HG03064 (cell line): ENCODE measurements around the gene PROZ.
A peak's percentile ranks its signal among the peaks of the same experiment; 100 is the strongest.

ENCODE experiments used
- ATAC-seq: cut with Tn5 transposase; IDR thresholded peaks from one replicate; pipeline ENCODE4 v1.9.1; 2021; ENCODE audit warnings: low read depth; ENCODE audit not compliant: unreplicated experiment

PROZ gene

DNA sequence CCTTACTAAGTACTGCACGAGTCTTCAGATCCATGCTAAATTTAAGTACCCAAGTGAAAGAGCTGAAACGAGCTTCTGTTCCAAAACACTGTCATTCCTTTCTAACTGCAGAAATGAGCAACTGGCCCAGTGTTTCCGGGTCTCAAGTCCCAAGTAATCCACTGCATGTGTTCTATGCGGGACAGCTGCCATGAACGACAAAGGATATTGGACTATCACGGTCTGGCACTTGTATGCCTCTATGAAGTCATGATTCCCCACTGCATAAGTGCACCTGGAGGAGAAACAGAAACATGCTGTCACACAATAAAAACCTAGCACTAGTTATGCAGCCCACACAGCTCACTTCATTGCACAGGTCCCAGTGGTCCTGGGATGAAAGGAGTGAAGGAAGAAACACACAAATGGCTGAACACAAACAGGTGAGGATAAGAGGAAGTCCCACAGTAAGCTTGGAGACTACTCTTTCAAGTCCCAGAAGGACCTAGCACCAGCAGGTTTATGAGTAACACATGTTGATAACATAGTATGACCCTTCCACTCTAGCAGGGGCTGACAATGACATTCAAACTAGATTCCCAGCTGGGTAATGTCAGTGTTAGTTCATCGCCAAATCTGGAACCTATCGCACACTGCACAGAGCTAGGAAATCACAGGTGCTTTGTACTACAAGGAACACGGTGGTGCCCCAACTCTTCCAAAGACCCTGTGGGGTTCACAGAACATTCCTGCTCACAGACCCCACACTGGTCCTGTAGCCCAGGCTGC is 38.7 kb downstream of the PROZ start:
- no peak for ATAC-seq

DNA sequence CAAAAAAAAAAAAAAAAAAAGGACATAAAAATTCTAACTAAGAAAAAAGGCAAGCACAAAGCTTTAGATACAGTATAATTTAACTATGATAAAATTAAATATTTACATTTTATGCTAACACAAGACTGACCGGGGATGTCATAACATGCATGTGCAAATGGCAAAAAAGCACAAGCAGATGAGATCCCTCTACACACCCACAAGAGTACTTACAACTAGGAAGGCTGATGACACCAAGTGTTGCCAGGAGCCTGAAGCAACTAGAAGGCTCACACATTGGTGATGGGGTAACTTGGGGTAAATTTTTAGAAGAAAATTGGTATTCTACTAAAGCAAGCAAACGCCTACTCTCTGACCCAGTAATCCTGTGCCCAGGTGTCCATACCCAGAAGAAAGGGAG is 43.4 kb downstream of the PROZ start:
- no peak for ATAC-seq

DNA sequence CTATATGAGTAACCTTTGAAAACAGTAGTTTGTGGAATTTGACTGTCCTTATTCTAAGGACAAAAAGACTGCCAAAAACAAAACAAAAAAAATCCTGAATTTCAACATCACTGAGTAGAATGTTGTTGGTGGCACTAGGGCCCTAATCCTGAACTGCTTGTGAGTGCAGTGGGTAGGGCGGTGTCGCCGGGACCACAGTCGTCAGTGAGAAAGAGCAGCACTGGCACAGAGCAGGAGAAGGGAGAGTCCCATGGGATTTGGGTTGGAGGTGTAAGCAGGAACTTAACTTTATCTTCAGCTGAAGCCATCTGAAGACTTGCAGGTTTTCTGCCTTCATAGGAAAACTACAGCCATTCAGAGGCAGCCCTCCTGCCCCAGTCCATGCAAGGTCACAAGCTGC is 44.5 kb downstream of the PROZ start:
- no peak for ATAC-seq

DNA sequence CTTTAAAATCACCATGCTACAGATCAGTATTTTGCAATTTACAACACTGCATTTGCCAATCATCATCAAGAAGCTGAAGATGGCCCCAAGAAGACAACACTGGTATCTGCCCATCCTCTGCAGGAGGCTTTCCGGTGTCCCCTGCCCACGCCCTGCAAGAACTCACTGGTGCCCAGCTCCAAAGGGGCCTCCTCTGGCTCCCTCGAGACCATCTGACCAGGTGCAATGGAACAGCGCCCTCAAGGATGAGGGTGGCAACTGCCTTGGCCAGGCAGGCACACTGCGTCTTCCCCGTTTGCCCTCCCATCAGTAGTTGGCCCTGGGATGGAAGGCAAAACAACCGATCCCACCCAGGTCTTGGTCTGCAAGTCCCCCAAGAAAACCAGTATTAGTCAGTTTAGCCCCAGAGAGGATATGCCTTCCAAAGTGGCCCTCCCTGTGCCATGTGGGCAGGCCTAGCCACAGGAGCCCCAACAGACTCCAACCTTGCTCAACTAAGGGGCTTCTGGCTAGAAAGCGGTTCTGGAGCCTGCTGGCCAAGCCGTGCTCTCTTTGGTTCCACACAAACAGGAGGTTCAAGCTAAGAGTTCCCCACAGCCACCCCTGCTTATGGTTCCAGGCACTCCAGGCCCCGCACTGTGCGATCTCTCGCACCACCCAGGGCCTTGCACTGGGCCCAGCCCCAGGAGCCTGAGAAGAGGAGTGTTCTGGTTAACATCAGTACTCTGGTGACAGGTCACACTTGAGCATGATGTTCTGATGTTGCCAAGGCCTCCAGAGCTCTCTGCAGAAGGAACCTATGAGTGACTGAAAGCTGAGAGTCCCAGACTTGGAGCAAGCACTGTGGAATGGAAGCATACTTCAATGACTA is 45.3 kb downstream of the PROZ start:
- ATAC-seq, result no peak

DNA sequence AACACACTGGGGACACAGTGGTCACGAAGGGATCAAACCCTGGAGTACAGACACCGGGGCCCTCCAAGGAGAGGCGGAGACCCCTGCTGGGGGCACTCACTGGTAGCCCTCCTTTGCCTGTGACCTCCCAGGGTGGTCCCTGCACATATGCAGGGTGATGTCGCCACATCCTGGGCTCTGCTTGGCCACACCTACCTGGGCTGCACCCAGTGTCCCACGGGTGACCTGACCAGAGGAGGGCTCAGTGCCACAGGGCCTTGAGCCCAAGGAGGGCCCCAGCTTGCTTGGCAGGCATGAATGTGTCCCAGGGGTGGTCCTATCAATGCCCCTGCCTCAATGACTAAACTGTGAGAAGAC is 45.9 kb downstream of the PROZ start:
- no peak for ATAC-seq

DNA sequence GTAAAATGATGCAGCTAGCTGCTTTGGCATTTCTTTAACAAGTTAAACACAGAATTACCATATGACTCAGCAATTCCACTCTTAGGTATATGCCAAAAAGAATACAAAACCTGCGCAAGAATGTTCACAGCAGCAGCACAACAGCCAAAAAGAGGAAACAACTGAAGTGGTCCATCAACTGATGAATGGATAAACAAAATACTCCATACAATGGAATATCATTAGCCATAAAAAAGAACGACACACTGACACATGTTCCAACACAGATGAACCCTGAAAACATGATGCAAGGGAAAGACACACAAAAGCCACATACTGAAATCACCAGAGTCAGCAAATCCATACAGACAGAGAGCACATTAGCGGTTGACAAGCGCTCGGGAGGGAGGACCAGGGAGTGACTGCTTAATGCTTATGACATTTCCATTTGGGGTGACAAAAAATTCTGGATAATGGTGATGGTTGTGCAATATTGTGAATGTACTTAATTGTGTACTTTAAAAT is 47.0 kb downstream of the PROZ start:
- ATAC-seq, result no peak

DNA sequence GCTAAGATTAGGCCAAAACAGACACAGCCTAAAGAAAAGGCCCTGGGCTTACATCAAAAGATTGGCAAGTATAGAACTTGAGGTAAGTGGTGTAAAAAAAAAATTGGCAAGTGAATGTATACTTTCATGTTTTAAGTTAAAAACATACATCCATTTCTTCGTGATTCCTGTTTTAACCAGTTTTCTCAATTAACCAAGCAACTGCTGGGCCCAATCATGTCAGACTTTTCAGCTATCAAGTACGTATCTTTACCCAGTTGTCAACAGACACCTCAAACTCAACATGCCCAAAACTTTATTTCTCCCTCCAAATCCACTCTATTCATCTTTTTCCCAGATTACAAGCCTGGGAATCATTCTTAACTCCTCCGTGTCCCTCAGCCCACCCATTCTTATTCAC is 49.0 kb downstream of the PROZ start:
- ATAC-seq, result no peak

DNA sequence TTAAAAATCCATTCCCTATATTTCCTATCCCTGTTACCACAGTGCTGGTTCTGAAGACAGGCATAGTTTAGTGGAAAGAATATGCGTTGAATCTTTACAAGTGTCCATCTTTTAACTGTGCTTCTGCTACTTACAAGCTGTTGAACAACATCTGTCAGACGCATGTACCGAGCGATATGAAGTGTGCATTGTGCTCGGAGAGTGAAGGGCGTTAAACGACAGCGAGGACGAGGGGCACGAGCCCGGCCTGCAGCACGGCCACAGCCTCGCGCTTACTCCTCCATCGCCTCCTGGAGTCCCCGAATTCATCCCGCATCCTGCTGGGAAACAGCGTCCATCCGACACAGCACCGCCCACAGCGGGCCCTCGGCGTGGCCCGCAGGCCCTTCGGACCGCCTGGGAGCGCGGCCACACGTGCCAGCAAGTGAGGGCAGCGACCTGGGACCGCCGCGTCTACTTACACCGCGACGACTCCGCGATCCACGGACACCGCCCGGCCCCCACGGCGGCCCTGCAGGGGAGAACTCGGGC is 49.5 kb downstream of the PROZ start:
- peak; percentile 11 for ATAC-seq

DNA sequence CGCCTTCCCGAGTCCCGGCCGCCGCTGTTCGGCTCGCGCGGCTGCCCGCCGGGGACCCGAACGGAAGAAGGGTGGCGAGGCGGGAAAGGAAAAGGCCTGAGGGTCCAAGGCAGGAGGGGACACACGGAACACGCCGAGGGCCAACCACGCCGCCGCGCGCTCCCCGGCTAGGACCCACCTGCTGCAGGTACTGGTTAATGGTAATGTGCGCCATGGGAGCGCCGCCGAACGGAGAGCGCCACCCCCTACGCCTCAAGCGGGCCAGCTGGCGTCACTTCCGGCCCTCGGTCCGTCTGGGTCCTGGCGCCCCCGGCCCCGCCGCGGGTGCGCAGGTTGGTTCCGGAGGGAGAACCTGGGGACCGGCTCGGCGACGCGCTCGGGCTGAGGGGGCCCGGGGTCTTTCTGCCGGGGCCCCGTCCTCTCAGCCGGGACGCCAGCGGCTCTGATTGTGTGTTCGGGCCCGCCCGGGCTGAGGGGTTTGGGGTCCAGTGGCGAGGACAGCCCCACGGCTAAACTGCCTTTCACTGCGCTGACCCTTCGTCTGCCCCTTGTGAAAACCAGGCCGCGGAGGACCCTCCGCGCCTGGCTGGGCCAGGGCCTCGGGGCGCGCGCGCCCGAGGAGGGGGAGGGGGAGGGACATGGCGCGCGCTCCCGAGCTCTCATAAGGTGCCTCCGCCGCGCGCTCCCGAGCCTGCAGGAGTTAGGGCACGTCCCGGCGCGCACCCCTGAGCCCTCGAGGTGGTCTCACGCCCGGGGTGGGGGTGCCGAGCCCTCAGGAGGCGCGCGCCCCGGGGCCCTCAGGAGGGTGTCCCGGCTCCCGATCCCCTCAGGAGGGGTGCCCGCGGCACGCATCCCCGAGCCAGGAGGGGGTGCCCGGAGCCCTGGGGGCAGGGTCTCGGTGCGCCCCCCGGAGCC is 50.2 kb downstream of the PROZ start, which contains the start of gene PCID2:
Gene PCID2, minus strand, starts transcription at position 249 of the 915 bp plus-strand sequence. Its CDS starts 35 bp downstream, at position 214.
- ATAC-seq, result peak; percentile 61

DNA sequence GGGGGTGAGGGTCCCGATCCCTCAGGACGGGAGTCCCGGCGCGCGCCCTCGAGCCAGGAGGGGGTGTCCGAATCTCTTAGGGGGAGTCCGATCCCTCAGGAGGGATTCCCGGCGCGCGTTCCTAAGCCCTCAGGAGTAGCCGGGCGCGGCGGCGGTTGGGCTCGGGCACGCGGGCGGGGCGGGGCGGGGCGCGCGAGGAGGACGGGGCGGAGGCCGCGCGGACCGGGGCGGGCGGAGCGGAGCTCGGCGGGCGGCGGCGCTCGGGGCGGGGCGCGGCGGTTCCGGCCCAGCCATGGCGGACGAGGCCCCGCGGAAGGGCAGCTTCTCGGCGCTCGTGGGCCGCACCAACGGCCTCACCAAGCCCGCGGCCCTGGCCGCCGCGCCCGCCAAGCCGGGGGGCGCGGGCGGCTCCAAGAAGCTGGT is 50.9 kb downstream of the PROZ start, which contains the start of gene CUL4A:
Gene CUL4A, plus strand, starts transcription at position 278 of the 423 bp plus-strand sequence. Its CDS starts 15 bp downstream, at position 293.
- peak; percentile 42 for ATAC-seq

DNA sequence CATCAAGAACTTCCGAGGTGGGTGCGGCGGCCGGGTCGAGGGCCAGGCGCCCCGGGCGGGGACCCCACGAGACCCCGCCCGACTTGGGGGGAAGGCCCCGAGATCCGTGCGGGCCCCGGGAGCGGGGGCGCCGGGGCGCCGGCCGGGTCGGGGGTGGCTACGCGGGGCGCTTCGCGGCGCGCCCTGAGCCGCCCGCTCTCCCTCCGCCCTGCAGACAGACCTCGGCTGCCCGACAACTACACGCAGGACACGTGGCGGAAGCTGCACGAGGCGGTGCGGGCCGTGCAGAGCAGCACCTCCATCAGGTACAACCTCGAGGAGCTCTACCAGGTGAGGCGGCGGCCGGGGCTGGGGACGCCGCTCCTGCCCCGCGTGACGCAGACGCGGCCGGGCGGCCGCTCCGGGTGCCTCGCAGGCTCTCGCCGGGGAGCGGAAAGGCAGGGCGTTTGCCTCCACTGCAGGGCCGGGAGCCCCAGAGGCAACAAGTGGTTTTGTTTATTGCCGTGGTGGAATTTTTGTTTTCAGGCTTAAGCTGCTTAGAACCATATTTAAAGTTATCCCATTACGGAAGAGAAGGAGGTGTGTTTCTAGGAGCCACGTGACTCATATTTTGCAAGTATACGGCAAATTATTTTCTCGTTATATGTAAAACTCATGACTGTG is 51.4 kb downstream of the PROZ start:
- peak; percentile 39 for ATAC-seq

DNA sequence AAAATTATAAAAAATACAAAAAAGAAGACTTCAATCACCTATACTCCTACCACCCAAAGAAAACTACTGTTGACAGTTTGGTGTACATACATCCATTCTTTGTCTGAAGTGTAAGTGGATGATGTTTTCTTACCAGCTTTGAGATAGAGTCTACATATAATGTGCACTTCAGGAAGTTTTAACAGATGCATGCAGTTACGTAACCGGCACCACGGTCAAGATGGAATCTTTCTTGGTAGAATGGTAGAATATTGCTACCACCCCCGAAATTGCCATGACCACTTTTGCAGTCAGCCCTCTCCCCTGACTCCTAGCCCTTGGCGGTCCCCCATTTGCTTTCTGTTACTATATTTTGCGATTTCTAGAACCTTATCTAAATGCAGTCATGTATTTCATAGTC is 52.4 kb downstream of the PROZ start:
- no peak for ATAC-seq

DNA sequence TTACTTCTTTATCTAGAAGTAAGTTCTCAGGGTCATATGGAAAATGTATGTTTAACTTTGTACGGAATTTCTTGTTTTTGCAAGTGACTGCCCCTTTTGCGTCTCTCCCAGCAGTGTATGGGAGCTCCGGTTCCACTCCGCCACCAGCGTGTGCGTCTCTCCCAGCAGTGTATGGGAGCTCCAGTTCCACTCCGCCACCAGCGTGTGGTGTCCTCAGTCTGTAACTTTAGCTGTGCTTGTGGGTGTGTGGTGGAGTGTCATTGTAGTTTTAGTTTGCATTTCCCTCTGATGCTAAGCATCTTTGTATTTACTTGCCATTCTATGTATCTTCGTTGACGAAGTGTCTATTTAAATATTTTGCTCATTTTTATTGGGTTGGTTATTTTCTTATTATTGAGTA is 53.3 kb downstream of the PROZ start:
- no peak for ATAC-seq

DNA sequence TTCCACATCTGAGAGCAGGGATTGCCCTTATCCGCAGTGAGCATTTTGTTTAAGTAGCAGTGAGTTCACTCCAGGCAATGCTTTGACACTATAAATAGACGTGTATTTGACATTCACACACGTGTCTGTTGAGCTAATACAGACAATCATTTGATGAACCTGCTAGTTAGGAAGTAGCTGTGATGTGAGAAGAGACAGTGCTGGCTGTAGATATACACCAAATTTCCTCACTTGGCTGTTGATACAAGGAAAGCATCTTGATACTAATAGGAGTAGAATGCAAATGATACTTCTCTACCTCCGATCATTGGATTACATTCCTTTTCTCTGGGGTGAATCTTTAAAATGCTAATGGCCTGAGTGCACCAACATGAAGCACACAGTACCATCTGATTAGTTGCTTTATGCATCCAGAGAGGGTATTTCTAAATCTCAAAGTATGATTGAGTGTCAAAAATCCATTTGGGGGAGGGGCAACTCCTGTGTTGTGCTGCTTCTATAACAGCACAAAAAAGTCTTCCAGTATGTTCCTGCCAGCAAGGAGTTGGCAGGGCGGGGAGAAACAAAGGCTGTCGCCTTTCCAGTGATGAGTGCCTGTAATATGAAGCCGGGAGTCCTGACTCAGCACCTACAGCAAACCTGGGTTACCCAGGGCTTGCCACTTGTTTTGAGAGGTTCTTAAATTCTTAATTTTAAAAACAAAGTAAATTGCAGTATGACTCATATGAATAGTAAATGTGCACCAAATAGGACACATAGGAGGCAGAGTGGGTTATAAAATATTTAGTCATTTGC is 58.0 kb downstream of the PROZ start:
- ATAC-seq, result no peak

DNA sequence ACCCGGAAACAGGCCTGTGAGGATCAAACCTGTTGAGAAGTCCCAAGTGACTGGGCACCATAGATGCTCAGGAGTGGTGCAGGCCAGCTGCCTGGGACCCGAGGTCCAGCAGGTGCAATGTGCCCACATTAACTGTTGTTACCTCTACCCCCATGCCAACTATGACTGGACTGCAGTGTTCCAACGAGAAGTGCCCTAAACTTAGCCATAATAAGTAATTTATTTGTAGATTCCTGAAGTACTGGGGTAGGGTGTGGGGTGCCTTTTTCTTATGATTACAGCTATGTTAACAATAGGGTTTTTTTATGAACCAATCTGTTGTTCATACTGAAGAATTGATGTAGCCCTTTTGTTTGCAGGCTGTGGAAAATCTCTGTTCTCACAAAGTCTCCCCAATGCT is 60.1 kb downstream of the PROZ start:
- no peak for ATAC-seq

DNA sequence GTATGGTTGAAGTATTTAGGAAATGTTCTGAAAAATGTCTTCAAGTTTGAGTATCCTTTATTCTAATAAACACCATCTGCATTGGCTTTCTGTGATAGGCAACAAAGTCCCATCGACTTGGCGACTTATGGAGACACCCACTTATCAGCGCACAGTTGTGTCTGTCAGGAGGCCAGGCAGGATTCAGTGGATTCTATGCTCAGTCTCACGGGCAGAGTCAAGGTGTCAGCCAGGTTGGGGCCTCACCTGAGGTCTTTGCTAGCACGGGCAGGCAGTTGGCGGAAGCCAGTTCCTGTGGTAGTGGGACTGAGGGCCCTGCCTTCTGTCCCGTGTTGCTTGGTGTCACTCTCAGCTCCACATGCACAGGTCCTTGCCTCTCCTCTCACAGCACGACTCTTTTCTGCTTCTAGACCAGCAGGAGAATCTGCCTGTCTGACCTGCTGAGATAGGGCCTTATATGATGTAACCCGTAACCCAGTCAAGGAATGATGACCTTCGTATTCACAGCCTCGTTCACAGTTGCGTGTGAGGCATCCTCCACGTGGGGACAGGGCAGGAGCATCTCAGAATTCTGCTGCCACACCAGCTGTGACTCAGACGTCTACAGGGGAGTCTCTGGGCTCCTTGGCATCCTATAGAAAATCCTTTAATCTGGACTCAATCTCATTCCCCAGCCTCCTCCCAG is 61.0 kb downstream of the PROZ start:
- no peak for ATAC-seq

DNA sequence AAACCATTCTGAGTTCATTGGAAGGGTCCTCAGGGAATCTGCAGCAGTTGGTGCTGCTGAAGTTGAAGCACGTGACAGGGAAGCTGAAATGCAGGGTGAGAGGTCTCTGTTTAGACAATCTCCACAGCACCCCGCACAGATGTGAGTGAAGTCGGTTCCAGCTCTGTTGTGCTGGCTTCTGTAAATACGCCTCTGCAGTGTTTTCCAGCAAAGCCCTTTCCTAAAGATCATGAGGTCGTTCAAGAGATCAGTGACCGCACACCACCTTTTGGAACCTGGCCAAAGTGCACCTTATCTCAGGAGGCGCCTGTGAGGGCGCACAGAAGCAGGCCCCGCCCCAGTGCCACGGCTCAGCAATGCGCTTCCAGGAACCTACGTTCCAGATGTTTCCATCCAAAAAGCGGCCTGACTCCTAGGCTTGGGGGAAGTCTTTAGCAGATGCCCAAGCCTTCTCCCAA is 61.7 kb downstream of the PROZ start:
- ATAC-seq, result no peak

DNA sequence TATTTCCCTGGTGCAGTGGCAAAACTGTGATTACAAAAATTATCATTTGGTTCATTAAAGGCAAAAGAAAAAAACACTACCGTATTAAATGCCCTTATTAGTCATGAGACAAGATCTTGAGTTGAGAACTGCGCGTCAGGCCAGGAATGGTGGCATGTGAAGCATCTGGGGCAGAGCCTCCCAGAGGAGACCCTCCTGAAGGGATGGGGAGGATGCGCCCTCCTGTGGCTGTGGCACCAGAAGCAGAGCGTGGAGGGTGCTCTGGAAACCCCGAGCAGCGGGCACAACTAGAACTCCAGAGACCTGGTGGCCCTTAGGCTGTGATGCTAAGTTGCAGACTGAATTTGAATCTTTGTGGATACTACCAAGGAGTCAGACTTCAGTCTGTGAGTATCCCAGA is 62.4 kb downstream of the PROZ start:
- ATAC-seq, result no peak
